HepG2 (cell line): ENCODE data around the gene RAD21L1. TPM values are rescaled to one million over a fixed set of nuclear protein-coding genes. Genes with fewer than 3 reads are reported as not detected.

Experiments
- ATAC-seq: fragments of 200-7000 bp; cut with Tn5 transposase; 3 replicates; pipeline ENCODE4 v1.9.1; 2020; ENCODE audit warnings: mild to moderate bottlenecking, moderate library complexity
- BruUV-seq: library from RNA; stranded (reverse); fragments of 400-500 nt; replicated peaks from 2 replicates; lab custom pipeline; 2021; lab: Mats Ljungman, UMichigan
- CTCF ChIA-PET: fragments of 300-600 bp; formaldehyde crosslinking; extraction: SDS; loops from one replicate; lab custom pipeline; 2021; ENCODE audit warnings: low total read pairs, inconsistent platforms, low intra/inter-chr PET ratio; lab: Yijun Ruan, JAX
- POLR2A ChIA-PET: fragments of 350-600 bp; sonication (Branson Sonifier 250); formaldehyde crosslinking; loops from one replicate; lab custom pipeline; 2020; ENCODE audit warnings: antibody characterized with exemption, inconsistent platforms; lab: Yijun Ruan, JAX
- DNase-seq: peaks from one replicate; pipeline ENCODE4 v3.0.0-alpha.2; 2015; ENCODE audit warnings: low spot score
- FAIRE-seq: peaks from 3 replicates; lab custom pipeline; 2011; peaks lifted over from hg19 to GRCh38; lab: Jason Lieb, UNC
- H2AFZ ChIP-seq: one replicate; pipeline ENCODE4 v1.6.1; 2011; ENCODE audit warnings: low read length, inconsistent platforms
- H3K27ac ChIP-seq: fragments of 300-600 bp; 3 replicates; pipeline ENCODE4 v1.8.0; 2011; ENCODE audit warnings: mixed run types, mild to moderate bottlenecking, mixed read lengths, low read length, inconsistent platforms; ENCODE audit not compliant: insufficient read depth; ENCODE audit errors: extremely low read length
- H3K27me3 ChIP-seq, 2 experiments: fragments of 200-600 bp in 1 of 2; 2 replicates in 1 of 2; 3 replicates in 1 of 2; pipeline versions ENCODE4 v1.6.0 to v1.8.0; 2011; ENCODE audit warnings: low read length in 2 of 2, mild to moderate bottlenecking in 2 of 2, moderate library complexity in 2 of 2, inconsistent platforms in 1 of 2; ENCODE audit not compliant: insufficient read depth in 2 of 2, control insufficient read depth in 1 of 2
- H3K36me3 ChIP-seq, 2 experiments: fragments of 200-600 bp in 1 of 2; replicated peaks in 1 of 2; 2 replicates in 1 of 2; 3 replicates in 1 of 2; pipeline versions ENCODE4 v1.5.1 to v1.8.0; 2011; ENCODE audit warnings: low read length in 2 of 2, inconsistent platforms in 1 of 2; ENCODE audit not compliant: insufficient read depth in 2 of 2, control insufficient read depth in 1 of 2
- H3K4me1 ChIP-seq: 2 replicates; pipeline ENCODE4 v1.5.1; 2012; ENCODE audit warnings: low read length, inconsistent platforms; ENCODE audit not compliant: insufficient read depth
- H3K4me2 ChIP-seq: 2 replicates; pipeline ENCODE4 v1.6.0; 2011; ENCODE audit warnings: low read depth, low read length, inconsistent platforms
- H3K4me3 ChIP-seq, 3 experiments: fragments of 200-600 bp in 1 of 3; sonication (generic), shearing (Covaris generic) in 1 of 3; replicated peaks in 1 of 3; 2 replicates each; pipeline ENCODE4 v1.5.1; 2011 to 2016; ENCODE audit warnings: low read length in 3 of 3, inconsistent platforms in 2 of 3, low read depth in 2 of 3, mild to moderate bottlenecking in 2 of 3, control low read depth in 1 of 3, mixed read lengths in 1 of 3; ENCODE audit not compliant: insufficient read depth in 1 of 3
- H3K79me2 ChIP-seq: one replicate; pipeline ENCODE4 v1.6.1; 2011; ENCODE audit warnings: low read length, inconsistent platforms; ENCODE audit not compliant: insufficient read depth
- H3K9ac ChIP-seq: 2 replicates; pipeline ENCODE4 v1.6.0; 2011; ENCODE audit warnings: mild to moderate bottlenecking, low read depth, low read length, inconsistent platforms; ENCODE audit not compliant: insufficient read depth
- H3K9me3 ChIP-seq: 2 replicates; pipeline ENCODE4 v1.5.1; 2012; ENCODE audit warnings: mild to moderate bottlenecking, low read length
- H4K20me1 ChIP-seq: 2 replicates; pipeline ENCODE4 v1.6.0; 2011; ENCODE audit warnings: inconsistent platforms, mild to moderate bottlenecking, low read length, moderate library complexity; ENCODE audit not compliant: insufficient read depth
- FOXA3 ChIP-seq: IDR thresholded peaks from 2 replicates; pipeline ENCODE4 v1.6.1; 2016; ENCODE audit warnings: missing genetic modification reagents, missing compliant biosample characterization
- KLF12 ChIP-seq: sonication (generic); formaldehyde crosslinking; IDR thresholded peaks from 2 replicates; pipeline ENCODE4 v1.4.0; 2020; ENCODE audit warnings: missing genetic modification reagents, borderline replicate concordance
- MATR3 ChIP-seq: sonication (generic); formaldehyde crosslinking; IDR thresholded peaks from 2 replicates; pipeline ENCODE4 v1.4.0; 2020; ENCODE audit warnings: missing genetic modification reagents
- PTBP1 ChIP-seq: fragments of 200-400 bp; formaldehyde crosslinking; IDR thresholded peaks from 2 replicates; pipeline ENCODE4 v1.6.1; 2018; ENCODE audit warnings: low read length, low read depth; ENCODE audit not compliant: poor library complexity, severe bottlenecking
- THAP9 ChIP-seq: sonication (generic); formaldehyde crosslinking; IDR thresholded peaks from 2 replicates; pipeline ENCODE4; 2020; ENCODE audit warnings: missing genetic modification reagents, mild to moderate bottlenecking, borderline replicate concordance
- ZNF143 ChIP-seq: sonication (generic); formaldehyde crosslinking; IDR thresholded peaks from 2 replicates; pipeline ENCODE4 v1.4.0; 2020; ENCODE audit warnings: missing genetic modification reagents
- ZNF256 ChIP-seq: sonication (generic); formaldehyde crosslinking; conservative IDR thresholded peaks from 2 replicates; pipeline ENCODE4 v1.4.0; 2020; ENCODE audit warnings: missing genetic modification reagents
- WGBS: methylation state at CpG from one replicate; pipeline ENCODE4 v1.1.6; 2017; ENCODE audit warnings: low lambda C conversion rate; 5-methylcytosine and 5-hydroxymethylcytosine counted together
- in situ Hi-C: cut with HindIII; loops from 2 replicates; pipeline ENCODE4 v1.10.0; 2017; ENCODE audit warnings: low pct_unique_long_range_greater_than_20kb; ENCODE audit not compliant: extremely low pct_ligation_motif_present
- intact Hi-C: fragments of 100-400 bp; cut with micrococcal nuclease; formaldehyde crosslinking; loops from one replicate; pipeline ENCODE4 v1.10.0; 2022; ENCODE audit not compliant: unreplicated experiment
- polyA plus RNA-seq, 8 experiments: library from polyadenylated mRNA; depleted of rRNA in 3 of 8; stranded (reverse) in 7 of 8; unstranded in 1 of 8; fragments of >200 nt; fragmentation: Illumina TruSeq in 4 of 8; extraction: Trizol in 4 of 8; gene quantifications; 2 replicates each; pipeline versions ENCODE4 v1.2.1 to v1.2.3, GENCODE V29; 2011 to 2016; ENCODE audit warnings: low read depth in 4 of 8, missing spikeins in 1 of 8, mixed read lengths in 1 of 8; ENCODE audit not compliant: insufficient read depth in 1 of 8
- total RNA-seq, 5 experiments: library from RNA; depleted of rRNA; stranded (reverse); fragments of >200 nt; fragmentation: Illumina TruSeq; extraction: Trizol; gene quantifications; 2 replicates each; pipeline ENCODE4 v1.2.3, GENCODE V29; 2016; ENCODE audit warnings: low read depth in 1 of 5
- TF ChIP-seq, protein P1 (sequence below): sonication (generic); formaldehyde crosslinking; IDR thresholded peaks from 2 replicates; pipeline ENCODE4 v1.4.0; 2020; ENCODE audit warnings: mild to moderate bottlenecking, missing genetic modification reagents

Gene RAD21L1
- total and polyA plus RNA-seq, 2 of the 13 experiments (the other 11 are each of a cell fraction or from before 2014, with no cell fraction given) = not detected

DNA sequence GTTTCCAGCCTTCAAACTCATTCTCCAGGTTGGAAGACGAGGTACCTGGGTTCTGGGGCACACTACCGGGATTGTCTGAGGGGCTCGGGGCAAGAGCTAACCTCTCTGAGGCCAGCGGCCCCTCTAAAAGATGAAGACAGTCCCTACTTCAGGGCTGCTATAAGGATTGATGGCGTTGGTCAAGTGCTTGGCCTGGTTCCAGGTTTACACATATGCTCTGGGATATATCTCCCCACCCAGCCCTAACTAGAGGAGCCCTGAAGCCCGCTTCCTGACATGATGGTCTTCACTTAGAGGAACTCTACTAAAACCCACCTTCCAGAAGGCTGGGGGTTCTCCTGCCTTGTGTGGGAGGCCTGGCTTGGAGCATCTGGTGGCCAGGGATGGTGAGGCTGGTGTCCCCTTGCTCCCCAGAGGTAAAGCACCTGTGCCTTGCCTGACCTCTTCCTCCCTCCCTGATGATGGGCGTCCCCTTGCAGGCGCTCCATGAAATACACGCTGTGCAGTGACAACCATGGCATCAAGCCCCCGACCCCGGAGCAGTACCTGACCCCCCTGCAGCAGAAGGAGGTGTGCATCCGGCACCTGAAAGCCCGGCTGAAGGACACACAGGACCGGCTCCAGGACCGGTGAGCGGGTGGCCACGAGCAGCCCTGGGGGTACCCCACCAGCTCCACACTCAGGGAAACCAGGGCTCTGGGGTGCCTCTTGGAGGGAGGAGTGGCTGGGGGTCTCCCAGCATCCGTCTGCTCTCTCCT is 74.4 kb downstream of the RAD21L1 start:
- H3K27ac ChIP-seq = no peak overlapping the region
- H2AFZ ChIP-seq = no peak overlapping the region
- no peak overlapping the region for H3K4me2 ChIP-seq
- H4K20me1 ChIP-seq = no peaks in the 10 kb centered on the region
- H3K36me3 ChIP-seq = no peaks in the 10 kb centered on the region
- H3K4me3 ChIP-seq = no peak overlapping the region
- in situ Hi-C loops (no loop called here), intact Hi-C loops (no loop called here)
- no peaks in the 10 kb centered on the region for H3K79me2 ChIP-seq
- no peak for DNase-seq
- H3K4me1 ChIP-seq = no peaks in the 10 kb centered on the region
- no peak for FAIRE-seq
- no peak for ATAC-seq
- no TSS peak for BruUV-seq
- ChIA-PET POLR2A (no interaction called here), CTCF (no interaction called here)
- no peak for TF ChIP-seq PTBP1
- TF ChIP-seq, protein P1, sequence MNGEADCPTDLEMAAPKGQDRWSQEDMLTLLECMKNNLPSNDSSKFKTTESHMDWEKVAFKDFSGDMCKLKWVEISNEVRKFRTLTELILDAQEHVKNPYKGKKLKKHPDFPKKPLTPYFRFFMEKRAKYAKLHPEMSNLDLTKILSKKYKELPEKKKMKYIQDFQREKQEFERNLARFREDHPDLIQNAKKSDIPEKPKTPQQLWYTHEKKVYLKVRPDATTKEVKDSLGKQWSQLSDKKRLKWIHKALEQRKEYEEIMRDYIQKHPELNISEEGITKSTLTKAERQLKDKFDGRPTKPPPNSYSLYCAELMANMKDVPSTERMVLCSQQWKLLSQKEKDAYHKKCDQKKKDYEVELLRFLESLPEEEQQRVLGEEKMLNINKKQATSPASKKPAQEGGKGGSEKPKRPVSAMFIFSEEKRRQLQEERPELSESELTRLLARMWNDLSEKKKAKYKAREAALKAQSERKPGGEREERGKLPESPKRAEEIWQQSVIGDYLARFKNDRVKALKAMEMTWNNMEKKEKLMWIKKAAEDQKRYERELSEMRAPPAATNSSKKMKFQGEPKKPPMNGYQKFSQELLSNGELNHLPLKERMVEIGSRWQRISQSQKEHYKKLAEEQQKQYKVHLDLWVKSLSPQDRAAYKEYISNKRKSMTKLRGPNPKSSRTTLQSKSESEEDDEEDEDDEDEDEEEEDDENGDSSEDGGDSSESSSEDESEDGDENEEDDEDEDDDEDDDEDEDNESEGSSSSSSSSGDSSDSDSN (CRISPR knock-in tag) = no peak
- no peak for TF ChIP-seq KLF12
- no peak for TF ChIP-seq MATR3 (CRISPR knock-in tag)
- TF ChIP-seq FOXA3 (CRISPR knock-in tag) = no peak
- TF ChIP-seq ZNF256 (CRISPR knock-in tag) = no peak
- TF ChIP-seq ZNF143 (CRISPR knock-in tag) = no peak
- no peak for TF ChIP-seq THAP9 (CRISPR knock-in tag)
- no peak overlapping the region for H3K9ac ChIP-seq
- no peaks in the 10 kb centered on the region for H3K9me3 ChIP-seq
- H3K27me3 ChIP-seq = peaks cover 8 to 60% of the 10 kb centered on the region in 2 experiments; a peak in 3 of 5 replicates
- WGBS = 34% methylated on average over 7 of the region's 18 CpGs
